NCI-H2081 treated with DMSO at 0.1 percent for 48 hours (cell line): ENCODE data around the gene AKAP11.
"Not testable (repeated sequence)": the region's sequence is repeated elsewhere in the genome, so short reads cannot be mapped to it uniquely, and the experiment has no call there.

Source experiments
- DNase-seq: peaks from one replicate; lab custom pipeline; 2025; lab: John Stamatoyannopoulos, UW

Gene AKAP11, protein sequence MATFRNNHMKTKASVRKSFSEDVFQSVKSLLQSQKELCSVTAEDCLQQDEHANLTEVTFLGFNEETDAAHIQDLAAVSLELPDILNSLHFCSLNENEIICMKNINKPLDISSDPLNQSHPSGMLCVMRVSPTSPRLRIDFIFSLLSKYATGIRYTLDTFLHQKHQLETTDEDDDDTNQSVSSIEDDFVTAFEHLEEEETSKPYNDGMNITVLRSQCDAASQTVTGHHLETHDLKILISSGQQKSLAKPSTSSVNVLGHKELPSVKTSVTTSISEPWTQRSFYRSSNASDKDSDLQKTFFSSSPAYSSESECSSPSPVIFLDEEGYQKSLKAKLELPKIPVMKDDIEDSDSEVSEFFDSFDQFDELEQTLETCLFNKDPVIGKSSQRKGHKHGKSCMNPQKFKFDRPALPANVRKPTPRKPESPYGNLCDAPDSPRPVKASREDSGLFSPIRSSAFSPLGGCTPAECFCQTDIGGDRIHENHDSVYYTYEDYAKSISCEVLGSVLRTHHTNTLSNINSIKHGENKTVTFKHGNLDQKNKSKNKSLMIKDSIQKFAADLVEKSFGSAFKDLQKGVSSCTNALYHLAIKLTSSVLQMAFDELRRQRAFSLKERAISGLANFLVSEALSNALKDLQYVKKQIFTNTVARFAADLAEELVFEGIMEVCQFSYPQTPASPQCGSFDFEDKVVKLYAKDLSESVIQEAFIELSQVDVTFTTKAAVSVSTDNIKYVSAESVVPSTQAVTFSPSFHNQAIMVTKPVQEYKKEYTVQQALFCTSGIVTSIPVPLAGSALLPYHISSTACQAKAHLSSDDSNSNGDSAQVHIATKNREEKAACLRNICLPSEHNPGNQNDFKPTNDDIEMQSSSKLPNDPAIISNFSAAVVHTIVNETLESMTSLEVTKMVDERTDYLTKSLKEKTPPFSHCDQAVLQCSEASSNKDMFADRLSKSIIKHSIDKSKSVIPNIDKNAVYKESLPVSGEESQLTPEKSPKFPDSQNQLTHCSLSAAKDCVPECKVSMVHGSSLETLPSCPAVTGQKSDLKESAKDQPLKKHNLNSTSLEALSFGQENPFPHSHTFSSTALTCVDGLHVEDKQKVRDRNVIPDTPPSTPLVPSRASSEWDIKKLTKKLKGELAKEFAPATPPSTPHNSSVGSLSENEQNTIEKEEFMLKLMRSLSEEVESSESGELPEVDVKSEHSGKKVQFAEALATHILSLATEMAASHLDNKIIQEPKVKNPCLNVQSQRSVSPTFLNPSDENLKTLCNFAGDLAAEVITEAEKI (N-terminal part only)

DNA sequence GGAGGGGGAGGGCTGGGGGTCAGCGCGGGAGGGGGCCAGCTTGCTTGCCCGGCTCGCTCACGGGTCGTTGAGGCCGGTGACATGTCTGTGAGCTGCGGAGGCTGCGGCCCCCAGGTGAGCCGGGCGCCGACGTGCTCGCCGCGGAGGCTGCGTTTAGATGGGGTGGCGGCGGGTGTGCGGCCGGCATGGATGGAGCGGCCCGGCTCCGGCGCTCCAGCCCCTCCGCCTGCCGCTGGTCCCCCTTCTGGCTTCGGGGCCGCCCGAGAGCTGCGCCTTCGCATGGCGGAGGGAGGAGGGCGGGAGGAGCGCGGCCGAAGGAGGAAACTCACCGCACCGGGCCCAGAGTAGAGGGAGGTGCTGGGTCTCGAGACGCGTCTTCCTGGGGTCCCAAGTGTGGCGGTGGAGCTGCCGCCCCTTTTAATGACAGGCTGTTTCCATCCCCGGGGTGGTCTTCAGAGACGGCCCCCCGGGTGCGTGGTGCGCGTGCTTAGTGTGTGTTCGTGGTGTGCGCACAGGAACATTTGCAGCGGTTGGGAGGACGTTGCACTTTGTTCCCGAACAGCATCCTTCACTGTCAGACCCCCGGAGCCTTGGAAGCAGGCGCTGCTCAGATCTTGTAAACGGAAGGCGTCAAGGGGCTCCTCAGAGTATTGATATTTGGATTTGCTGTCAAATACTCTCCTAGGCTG, at the start of gene AKAP11:
Gene AKAP11, plus strand, starts transcription at position 38 of the 689 bp plus-strand sequence. CDS start 14,197 bp downstream, outside the sequence.
- no peak for DNase-seq

DNA sequence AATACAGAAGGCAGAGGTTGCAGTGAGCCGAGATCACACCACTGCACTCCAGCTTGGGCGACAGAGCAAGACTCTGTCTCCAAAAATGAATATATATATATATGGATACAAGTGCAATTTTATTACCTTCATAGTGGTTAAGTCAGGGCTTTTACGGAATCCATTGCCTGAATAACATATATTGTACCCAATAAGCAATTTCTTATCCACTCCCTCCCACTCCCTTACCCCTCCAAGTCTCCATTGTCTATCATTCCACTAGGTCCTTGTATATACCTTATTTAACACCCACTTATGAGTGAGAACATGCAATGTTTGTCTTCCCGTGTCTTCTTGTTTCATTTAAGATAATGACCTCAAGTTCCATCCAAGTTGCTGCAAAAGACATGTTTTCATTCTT, 48.3 kb upstream of the AKAP11 start:
- DNase-seq: no peak

DNA sequence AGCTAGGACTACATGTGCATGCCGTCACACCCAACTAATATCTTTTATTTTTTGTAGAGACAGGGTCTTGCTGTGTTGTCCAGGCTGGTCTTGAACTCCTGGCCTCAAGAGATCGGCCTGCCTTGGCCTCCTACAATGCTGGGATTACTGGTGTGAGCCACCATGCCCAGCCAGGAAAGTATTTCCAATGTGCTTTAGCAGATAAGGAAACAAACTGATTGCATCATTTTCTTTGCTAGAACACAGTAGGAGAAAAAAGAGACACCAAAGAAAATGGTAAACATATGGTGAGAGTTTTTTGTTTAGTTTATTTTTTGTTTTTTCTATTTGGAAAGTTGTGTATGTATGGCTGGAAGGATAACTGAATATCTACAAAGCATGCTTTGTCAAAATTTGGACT, 46.9 kb upstream of the AKAP11 start:
- no peak for DNase-seq

DNA sequence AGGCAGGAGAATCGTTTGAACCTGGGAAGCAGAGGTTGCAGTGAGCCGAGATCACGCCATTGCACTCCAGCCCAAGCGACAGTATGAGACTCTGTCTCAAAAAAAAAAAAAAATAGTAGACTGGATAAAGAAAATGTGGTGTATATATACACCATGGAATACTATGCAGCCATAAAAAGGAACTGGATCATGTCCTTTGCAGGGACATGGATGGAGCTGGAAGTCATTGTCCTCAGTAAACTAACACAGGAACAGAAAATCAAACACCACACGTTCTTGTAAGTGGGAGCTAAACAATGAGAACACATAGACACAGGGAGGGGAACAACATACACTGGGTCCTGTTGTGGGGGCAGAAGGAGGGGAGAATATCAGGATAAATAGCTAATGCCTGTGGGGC, 45.2 kb upstream of the AKAP11 start:
- not testable (repeated sequence) for DNase-seq

DNA sequence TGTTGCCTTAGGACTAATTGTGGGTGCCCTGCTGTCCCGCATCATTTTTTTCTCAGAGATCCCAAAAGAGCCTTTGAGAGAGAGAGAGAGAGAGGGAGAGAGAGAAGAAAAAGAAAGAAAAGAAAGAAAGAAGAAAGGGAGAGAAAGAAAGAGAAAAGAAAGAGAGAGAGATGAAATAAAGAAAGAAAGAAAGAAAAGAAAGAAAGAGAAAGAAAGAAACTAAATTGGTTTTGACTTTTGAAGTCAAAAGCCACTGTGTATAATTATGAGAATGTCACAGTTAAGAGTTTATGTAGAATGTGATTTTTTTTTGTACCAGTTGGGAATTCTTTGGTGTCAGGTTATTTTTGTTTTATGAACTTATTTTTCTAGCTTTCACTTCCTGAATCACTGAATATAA, 43.4 kb upstream of the AKAP11 start:
- no peak for DNase-seq

DNA sequence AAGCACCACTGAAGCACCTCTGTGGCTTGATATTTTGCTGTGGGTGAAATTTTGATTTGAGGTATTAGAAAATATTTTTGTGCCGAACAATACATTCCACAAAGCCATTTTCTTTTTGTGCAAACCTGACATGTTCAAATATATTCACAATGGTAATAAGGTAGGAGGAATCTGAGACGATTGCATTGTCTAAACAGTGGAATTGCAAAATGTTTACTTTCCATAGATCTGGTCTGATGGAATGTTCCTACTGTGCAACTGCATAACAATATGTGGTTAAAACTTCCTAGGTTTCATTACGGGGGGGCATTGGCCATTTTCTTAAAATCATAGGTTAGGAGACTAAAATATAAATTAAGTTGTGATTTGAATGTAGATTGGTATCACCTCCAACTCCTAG, 42.7 kb upstream of the AKAP11 start:
- DNase-seq: no peak

DNA sequence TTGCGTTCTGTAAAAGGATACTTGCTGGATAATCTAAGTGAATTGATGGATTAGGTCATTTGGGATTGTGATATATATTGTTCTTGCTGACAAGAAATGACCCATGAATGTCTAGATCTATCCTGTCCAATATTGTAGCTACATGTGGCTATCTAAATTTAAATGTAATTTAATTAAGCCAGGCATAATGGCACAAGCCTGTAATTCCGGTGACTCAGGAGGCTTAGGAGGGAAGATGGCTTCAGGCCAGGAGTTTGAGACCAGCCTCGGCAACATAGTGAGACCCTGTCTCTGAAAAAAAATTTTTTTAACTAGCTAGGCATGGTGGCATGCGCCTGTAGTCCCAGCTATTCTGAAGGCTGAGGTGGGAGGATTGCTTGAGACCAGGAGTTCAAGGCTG, 39.3 kb upstream of the AKAP11 start:
- no peak for DNase-seq

DNA sequence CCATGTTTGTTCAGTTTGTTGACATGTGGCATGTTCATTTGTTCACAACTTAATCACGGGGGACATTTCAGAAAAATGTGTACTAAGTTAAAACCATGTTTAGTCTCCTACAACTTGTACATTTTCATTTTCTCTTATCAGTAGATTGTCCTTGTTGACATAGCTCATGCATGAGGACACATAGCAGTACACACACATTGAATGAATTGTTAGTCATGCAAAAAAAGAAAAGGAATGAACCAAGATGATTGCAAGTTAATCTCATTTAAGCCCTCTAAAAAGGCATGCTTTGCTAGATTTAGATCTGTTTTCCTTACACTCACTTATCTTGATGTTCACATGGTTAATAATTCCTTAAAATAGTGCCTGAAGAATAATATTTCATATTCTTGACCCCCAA, 38.2 kb upstream of the AKAP11 start:
- no peak for DNase-seq

DNA sequence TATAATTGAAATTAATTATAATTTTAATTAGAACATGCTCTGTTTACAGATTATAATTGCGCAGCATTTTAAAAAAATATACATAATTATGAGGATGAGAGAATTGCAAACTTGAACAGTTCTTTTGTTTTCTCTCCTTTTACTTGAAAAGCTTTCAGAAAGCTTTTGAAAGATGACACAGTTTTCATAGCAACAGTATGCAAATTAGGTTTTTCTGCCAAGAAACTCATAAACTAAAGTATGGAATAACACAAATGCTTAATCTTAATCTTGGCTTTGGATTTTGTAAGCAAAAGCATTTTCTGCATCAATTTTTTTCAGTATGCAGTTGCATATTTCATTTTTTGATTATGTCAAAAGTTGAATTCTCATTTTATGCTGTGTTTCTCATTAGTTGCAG, 32.8 kb upstream of the AKAP11 start:
- no peak for DNase-seq

DNA sequence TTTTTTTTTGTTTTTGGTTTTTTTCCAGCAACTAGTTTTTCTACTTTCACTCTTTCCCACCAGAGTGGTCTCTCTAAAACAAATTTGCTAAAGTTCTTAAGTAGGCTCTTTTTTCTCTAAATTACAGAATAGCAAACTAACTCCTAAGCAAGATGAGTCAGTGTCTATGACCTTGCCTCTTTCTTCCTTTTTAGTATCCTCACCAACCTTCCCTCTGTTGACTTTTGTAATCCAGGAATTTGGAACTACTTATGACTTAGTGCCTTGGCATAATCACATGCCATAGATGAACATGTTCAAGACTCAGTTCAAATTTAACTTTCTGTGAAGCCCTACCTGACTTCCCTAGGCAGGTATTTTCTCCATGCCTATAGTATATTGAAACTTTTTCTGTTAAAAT, 32.3 kb upstream of the AKAP11 start:
- no peak for DNase-seq

DNA sequence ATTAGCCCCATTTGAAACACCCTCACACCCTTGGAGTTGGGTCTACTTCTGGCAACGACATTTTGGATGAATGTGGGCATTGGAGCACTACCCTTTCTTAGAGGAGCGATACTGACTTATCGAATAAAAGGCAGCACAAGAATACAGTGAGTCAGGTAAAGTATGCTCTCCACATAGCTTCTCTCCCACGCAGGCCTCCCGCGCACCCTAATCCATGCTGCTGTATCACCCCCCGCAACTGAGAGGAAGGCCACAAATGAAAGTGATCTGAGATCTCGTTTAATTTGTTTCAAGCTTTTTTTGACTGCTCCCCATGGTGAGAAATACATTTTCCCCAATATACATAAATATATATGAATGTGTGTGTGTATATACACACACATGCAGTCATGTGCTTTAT, 25.4 kb upstream of the AKAP11 start:
- DNase-seq: no peak

DNA sequence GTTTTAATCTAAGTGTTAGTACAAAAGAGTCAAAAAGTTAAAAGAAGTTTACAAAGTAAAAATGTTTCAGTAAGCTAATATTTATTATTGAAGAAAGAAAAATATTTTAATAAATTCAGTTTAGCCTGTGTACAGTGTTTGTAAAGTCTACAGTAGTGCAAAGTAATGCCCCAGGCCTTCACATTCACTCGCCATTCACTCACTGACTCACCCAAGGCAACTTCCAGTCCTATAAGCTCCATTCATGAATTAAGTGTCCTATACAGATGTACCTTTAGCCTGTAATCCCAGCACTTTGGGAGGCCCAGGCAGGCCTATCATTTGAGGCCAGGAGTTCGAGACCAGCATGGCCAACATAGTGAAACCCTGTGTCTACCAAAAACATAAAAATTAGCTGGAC, 24.1 kb upstream of the AKAP11 start:
- no peak for DNase-seq

DNA sequence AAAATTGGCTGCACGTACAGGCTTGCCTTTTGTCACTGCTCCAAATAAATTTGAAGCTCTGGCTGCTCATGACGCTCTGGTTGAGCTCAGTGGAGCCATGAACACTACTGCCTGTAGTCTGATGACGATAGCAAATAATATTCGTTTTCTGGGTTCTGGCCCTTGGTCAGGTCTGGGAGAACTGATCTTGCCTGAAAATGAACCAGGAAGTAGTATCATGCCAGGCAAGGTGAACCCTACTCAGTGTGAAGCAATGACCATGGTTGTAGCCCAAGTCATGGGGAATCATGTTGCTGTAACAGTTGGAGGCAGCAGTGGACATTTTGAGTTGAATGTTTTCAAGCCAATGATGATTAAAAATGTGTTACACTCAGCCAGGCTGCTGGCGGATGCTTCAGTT, 16.1 kb upstream of the AKAP11 start:
- no peak for DNase-seq

DNA sequence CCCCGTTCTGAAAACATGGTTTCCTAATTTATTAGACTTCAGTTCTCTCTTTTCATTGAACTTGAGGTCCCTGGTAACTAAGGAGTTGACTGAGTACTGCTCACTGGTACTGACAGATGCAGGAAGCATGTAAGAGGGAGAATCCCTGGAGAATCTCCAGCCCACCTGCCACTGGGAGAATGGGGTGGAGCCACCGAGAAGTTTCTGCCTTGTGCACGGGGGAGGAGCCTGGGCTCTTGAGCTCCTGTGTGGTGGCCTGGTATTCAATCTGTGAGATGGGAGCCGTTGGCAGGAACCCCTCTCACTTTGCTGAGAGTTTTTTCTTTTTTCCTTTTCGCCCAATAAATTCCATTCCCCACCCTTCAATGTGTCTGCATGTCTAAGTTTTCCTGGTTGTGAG, 13.2 kb upstream of the AKAP11 start:
- no peak for DNase-seq

DNA sequence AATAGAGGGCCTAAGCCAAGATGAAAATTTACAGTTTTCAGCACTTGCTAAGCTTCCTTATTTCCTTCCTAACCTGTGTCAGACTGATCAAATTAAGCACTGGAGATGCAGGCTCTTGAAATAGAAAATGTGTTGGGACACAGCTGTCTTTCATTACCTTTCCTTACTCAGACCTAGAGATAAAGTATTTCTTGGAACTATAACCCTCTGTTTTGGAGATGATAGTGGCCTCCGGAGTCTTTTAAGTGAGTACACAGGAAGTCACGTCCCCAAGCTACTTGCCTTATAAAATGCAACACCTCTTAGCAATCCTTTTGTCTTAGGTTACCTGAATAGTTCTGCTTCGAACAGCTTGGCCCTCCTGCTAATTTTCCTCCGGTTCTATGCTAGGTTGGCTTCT, 12.4 kb upstream of the AKAP11 start:
- DNase-seq: no peak

DNA sequence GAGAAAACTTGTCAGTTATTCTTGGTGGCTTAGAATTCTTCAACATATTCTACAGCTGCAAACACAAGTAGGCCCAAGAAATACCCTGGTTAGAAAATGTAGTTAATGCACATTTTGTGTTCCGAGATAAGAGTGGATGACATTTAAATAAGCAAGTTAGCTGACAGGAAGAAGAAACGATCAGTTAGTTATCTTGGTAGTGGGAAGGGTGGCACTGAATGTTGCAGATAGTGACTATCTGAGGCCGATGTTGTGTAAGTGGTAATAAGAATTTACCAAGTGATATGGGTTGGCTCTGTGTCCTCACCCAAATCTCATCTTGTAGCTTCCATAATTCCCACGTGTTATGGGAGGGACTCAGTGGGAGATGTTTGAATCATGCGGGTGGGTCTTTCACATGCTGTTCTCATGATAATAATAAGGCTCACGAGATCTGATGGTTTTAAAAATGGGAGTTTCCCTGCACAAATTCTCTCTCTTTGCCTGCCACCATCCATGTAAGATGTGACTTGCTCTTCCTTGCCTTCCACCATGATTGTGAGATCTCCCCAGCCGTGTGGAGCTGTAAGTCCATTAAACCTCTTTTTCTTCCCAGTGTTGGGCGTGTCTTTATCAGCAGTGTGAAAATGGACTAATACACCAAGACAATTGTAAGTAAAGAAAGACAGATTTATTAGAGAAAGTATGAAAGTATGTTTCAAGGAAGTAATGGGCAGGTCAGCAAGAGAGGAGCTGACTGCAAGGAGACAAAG, 10.9 kb upstream of the AKAP11 start:
- no peak for DNase-seq

DNA sequence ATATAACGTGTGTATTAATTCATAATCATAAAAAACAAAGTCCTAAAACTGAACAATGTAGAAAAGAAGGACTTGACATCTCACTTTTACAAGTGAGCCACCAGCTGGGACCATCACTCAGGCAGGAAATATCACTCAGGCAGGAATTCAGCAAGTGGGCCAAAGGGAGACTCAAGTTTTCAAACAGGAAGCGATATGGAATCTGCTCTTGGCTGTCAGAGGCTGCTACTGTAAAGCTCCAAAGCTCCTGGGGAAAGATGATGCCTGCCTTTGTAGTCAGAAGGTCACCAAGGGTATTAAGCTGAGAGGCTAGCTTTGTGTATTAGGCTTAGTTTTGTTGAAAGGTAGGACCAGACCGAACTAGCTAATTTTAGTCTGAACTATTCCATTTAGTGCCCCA, 5.5 kb upstream of the AKAP11 start:
- DNase-seq: no peak

DNA sequence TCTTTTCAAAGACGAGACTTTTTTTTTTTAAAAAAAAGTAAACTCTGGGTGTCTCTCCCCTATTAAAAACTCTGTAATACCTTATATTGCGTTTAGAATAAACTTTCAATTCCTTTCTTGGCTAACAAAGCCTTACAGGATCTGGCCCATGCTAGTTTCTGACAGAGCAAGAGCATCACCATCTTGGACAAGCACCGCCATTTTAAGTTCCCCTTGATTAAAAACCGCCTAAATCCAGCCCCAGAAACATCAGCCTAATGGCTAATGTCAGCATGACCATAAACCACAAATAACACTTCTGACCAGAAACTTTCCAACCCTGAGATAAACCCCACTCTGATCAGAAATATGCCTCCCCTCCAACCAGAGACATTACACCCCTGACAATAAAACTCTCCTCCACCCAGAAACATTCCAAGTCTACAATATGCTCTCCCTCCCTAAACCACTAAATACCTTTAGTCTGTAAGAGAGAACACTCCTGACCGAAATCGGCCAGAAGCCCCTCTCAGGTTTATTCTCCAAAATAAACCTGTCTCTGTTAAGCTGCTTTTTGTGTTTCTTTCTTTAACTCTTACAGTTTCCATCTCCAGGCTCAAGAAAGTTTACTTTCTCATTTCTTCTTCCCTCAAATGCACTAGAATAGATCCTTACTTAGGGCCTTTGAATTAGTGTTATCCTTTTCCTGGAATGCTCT, 1.6 kb upstream of the AKAP11 start:
- DNase-seq: no peak

DNA sequence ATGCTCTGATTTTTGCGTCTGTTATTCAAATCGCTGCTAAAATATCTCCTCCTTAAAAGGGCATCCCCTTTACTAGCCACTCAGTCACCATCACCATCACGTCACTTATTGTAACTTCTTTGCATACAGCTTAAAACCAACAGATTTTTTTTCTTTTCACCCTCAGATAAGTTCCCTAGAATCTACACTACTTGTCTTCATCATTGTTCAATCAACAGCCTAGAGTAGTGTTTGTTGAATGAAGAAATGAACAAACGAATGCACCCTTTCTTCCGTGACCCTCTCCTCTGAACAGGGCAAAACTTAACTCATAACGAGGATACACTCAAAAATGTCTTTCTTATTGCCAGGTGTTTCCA, 1.1 kb upstream of the AKAP11 start:
- DNase-seq: no peak

DNA sequence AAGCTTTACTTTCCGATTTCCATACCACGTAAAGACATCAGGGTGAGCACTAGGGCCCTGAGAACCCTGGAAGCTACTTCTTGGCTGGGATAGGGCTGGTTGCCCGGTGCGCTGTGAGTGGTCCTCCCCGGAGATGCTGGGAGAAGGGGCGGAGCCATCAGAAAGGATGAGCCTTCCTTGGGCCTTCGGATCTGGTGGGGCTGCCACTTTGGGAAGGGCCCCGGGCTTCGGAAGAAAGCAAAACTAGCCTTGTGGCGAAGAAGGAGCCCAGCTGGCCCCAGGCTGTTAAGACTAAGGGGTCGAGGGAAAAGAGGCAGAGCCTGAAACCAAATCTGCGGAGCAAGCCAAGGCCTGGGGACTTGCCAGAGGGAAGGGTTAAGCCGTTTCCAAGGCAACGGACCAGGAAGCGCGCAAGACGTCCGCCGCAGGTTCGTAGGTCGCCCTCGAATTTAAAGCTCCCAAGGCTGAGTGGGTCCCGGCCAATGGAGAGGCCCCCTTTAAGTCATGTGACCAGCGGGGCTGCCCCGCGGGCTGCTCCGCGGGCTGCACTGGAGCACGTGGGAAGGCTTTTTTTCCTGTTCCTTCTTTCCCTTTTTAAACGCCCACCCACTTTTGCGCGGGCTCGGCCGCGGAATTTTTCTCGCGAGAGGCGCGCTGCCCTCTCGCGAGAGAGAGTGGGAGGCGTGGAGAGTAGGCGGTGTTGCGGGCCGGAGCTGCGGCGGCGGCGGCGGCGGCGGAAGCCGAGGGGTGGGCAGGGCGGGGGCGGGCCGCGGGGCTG, 426 bp upstream of the AKAP11 start:
- peak; percentile 82 for DNase-seq
